ENCODE measurements around the gene LRIG1. TPM values are rescaled to one million over a fixed set of nuclear protein-coding genes. Genes with fewer than 3 reads are reported as not detected.

The LRIG1 gene
- total and polyA plus RNA-seq, 2 of the 8 experiments (the other 6 are each of a cell fraction or from before 2014, with no cell fraction given): 78.1 to 88.7 TPM

DNA sequence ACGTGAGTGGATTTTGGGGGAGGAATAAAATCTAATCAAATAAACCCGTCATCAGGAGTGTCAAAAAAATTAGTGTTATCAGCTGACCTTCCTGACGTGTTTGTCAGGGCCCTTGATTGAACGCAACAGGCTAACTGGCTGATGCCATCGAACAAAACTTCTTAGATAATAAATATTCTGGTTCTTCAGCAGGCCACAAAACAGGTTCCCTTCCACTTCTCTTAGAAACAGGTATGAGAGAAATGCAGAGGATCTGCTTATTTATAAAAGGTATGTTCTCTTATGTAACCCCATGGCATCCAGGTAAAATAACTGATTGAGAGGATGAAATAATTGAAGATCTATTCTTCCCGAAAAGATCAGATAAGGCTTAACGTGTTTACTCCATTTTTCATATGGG lies 7.6 kb upstream of the LRIG1 start:
- H3K27ac ChIP-seq (ENCODE audit: low read depth, low read length): no peak overlapping the region
- H3K56ac ChIP-seq (replicated peaks; ENCODE audit: insufficient read length, low read depth, low read length): no peak overlapping the region
- H4K20me1 ChIP-seq (replicated peaks in 1 of 2; ENCODE audit: control insufficient read depth in 1 of 2, insufficient read depth in 2 of 2, low read length in 2 of 2): no peaks in the 10 kb centered on the region
- H4K91ac ChIP-seq (replicated peaks; ENCODE audit: insufficient read length, low read length): no peak overlapping the region
- H3K14ac ChIP-seq (ENCODE audit: insufficient read length): no peak overlapping the region
- H3K18ac ChIP-seq (ENCODE audit: extremely low read depth, low read length): no peak overlapping the region
- H3K27me3 ChIP-seq (replicated peaks in 1 of 4; ENCODE audit: control insufficient read depth in 3 of 4, extremely low read depth in 1 of 4, insufficient read depth in 3 of 4, low read length in 3 of 4): peaks cover 0 to 2% (median 0%) of the 10 kb centered on the region in 4 experiments; a peak in 1 of 7 replicates
- H3K4me1 ChIP-seq (replicated peaks in 1 of 4; ENCODE audit: control insufficient read depth in 3 of 4, insufficient read depth in 4 of 4, low read length in 3 of 4): peaks cover 0 to 3% (median under 1%) of the 10 kb centered on the region in 4 experiments; a peak in 2 of 7 replicates
- H2BK20ac ChIP-seq (ENCODE audit: low read length): no peak overlapping the region
- H3K23ac ChIP-seq (ENCODE audit: insufficient read length): no peak overlapping the region
- CTCF ChIA-PET (ENCODE audit: partially characterized antibody): interaction anchor here (0.7 to 1.9 kb wide), 5 partner anchors 10 to 295 kb away, joined by 3 to 8 read pairs (median 4); no protein-coding TSS in a partner anchor
- POLR2A ChIA-PET (ENCODE audit: partially characterized antibody): interaction anchor here (1.7 kb wide), 1 partner anchor 12 kb away, joined by 8 read pairs; no protein-coding TSS in a partner anchor
- no peak overlapping the region for H2AFZ ChIP-seq (ENCODE audit: low read length)
- no peak overlapping the region for H2BK12ac ChIP-seq (ENCODE audit: low read depth, low read length)
- H3K9me3 ChIP-seq (ENCODE audit: insufficient read depth in 2 of 2, low read depth in 1 of 2, low read length in 1 of 2): no peaks in the 10 kb centered on the region
- 69% methylated on average over 7 of the region's 7 CpGs; no CpG with 5 or more reads in 1 of the 2 experiments for WGBS, 2 experiments (ENCODE audit: extremely low coverage in 1 of 2, insufficient coverage in 1 of 2, insufficient read length in 1 of 2, insufficient replicate concordance in 2 of 2, low coverage in 1 of 2, low lambda C conversion rate in 2 of 2, missing lambda C conversion rate in 1 of 2)
- no peaks in the 10 kb centered on the region for H3K79me1 ChIP-seq (ENCODE audit: low read depth, low read length)
- no peak overlapping the region for H4K5ac ChIP-seq (ENCODE audit: insufficient read length, low read depth, low read length)
- no peak overlapping the region for H3K4me2 ChIP-seq (ENCODE audit: insufficient read depth in 1 of 2, low read depth in 2 of 2, low read length in 2 of 2)
- no peak overlapping the region for H2AK5ac ChIP-seq (ENCODE audit: low read depth, low read length)
- H3K36me3 ChIP-seq (ENCODE audit: control insufficient read depth in 2 of 4, insufficient read depth in 4 of 4, low read length in 3 of 4): no peaks in the 10 kb centered on the region
- H3K4ac ChIP-seq (replicated peaks; ENCODE audit: insufficient read length, low read depth, low read length): no peak overlapping the region
- FAIRE-seq: no peak
- no peaks in the 10 kb centered on the region for H3K23me2 ChIP-seq (ENCODE audit: low read depth, low read length)
- DNase-seq (ENCODE audit: low read depth in 1 of 2, low spot score in 2 of 2): no peak
- H4K8ac ChIP-seq (ENCODE audit: extremely low read depth, insufficient read depth, low read length): no peak overlapping the region
- no peaks in the 10 kb centered on the region for H3K79me2 ChIP-seq (ENCODE audit: control insufficient read depth in 1 of 2, insufficient read depth in 2 of 2, low read length in 2 of 2)
- no peak overlapping the region for H2BK15ac ChIP-seq (ENCODE audit: low read length)
- H3K9ac ChIP-seq (replicated peaks in 1 of 4; ENCODE audit: extremely low read depth in 1 of 4, low read depth in 3 of 4, low read length in 3 of 4): no peak overlapping the region
- no peak overlapping the region for H2BK120ac ChIP-seq (replicated peaks; ENCODE audit: low read depth, low read length)
- H2BK5ac ChIP-seq (ENCODE audit: low read depth, low read length): no peak overlapping the region
- no peak overlapping the region for H3K4me3 ChIP-seq (ENCODE audit: extremely low read depth in 1 of 4, insufficient read depth in 2 of 4, low read depth in 3 of 4, low read length in 4 of 4)
- TF ChIP-seq TBP (IDR thresholded peaks at IDR 0.05; ENCODE audit: low read depth, low read length) (no peak), PHF8 (conservative IDR thresholded peaks at IDR 0.05; ENCODE audit: low read depth, low read length) (no peak), HDAC6 (IDR thresholded peaks at IDR 0.05; ENCODE audit: low read depth, low read length) (no peak), RBBP5 (IDR thresholded peaks at IDR 0.05; ENCODE audit: borderline replicate concordance, low read depth, low read length) (no peak), GABPA (IDR thresholded peaks at IDR 0.05; ENCODE audit: borderline replicate concordance, insufficient read depth, low read length) (no peak), SIX5 (IDR thresholded peaks at IDR 0.05; ENCODE audit: low read depth, low read length) (no peak), TAF1 (IDR thresholded peaks at IDR 0.05; ENCODE audit: low read depth, low read length) (no peak), TAF7 (optimal IDR thresholded peaks at IDR 0.05; ENCODE audit: borderline replicate concordance, low read depth, low read length) (no peak), SUZ12 (IDR thresholded peaks at IDR 0.05; ENCODE audit: low read length) (no peak), CHD1 (IDR thresholded peaks at IDR 0.05; ENCODE audit: low read depth, low read length) (no peak), RFX5 (IDR thresholded peaks at IDR 0.05; ENCODE audit: borderline replicate concordance, low read depth, low read length) (no peak), SP1 (IDR thresholded peaks at IDR 0.05; ENCODE audit: low read depth, low read length) (no peak), RXRA (IDR thresholded peaks at IDR 0.05; ENCODE audit: insufficient read depth, low read depth, low read length) (no peak)
- TF ChIP-seq, protein P1, sequence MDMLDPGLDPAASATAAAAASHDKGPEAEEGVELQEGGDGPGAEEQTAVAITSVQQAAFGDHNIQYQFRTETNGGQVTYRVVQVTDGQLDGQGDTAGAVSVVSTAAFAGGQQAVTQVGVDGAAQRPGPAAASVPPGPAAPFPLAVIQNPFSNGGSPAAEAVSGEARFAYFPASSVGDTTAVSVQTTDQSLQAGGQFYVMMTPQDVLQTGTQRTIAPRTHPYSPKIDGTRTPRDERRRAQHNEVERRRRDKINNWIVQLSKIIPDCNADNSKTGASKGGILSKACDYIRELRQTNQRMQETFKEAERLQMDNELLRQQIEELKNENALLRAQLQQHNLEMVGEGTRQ (IDR thresholded peaks at IDR 0.05; ENCODE audit: low read length): no peak
